Muscle of leg (tissue), 16 donors: ENCODE measurements around the gene LCE1C. TPM values are rescaled to one million over a fixed set of nuclear protein-coding genes. Genes with fewer than 3 reads are reported as not detected.

Source experiments
- DNase-seq: peaks from one replicate; pipeline ENCODE4 v3.0.0; 2013
- H3K27ac ChIP-seq: one replicate; pipeline ENCODE4 v1.5.1; 2013; ENCODE audit warnings: mild to moderate bottlenecking, low read length, control low read depth
- H3K27me3 ChIP-seq: one replicate; pipeline ENCODE4 v1.6.1; 2013; ENCODE audit warnings: low read length; ENCODE audit not compliant: control insufficient read depth, insufficient read depth
- H3K36me3 ChIP-seq: one replicate; pipeline ENCODE4 v1.6.1; 2013; ENCODE audit warnings: low read length; ENCODE audit not compliant: control insufficient read depth, insufficient read depth
- H3K4me1 ChIP-seq: one replicate; pipeline ENCODE4 v1.6.1; 2013; ENCODE audit warnings: low read length; ENCODE audit not compliant: control insufficient read depth, insufficient read depth
- H3K4me3 ChIP-seq: one replicate; pipeline ENCODE4 v1.5.1; 2013; ENCODE audit warnings: low read length, control low read depth
- H3K9me3 ChIP-seq: replicated peaks from 2 replicates; pipeline ENCODE4 v1.6.1; 2013; ENCODE audit warnings: low read depth, low read length; ENCODE audit not compliant: control insufficient read depth
- WGBS: methylation state at CpG from one replicate; pipeline ENCODE4 v1.1.5; 2013; ENCODE audit warnings: missing lambda C conversion rate; ENCODE audit not compliant: insufficient coverage; 5-methylcytosine and 5-hydroxymethylcytosine counted together
- long read RNA-seq, 11 donors: transcript quantifications; one replicate each; lab custom pipeline, GENCODE V29; 2026
- polyA plus RNA-seq, 8 donors: library from polyadenylated mRNA; unstranded; fragments of 120-200 nt; gene quantifications; one replicate each; pipeline versions ENCODE4 v1.2.1 to v1.2.3, GENCODE V29; 2013; ENCODE audit warnings: inconsistent platforms in 1 of 8, low replicate concordance in 1 of 8; ENCODE audit not compliant: insufficient read length in 8 of 8, insufficient read depth in 1 of 8
- total RNA-seq: library from RNA; stranded (reverse); fragments of 120-200 nt; gene quantifications from one replicate; pipeline ENCODE4 v1.2.4, GENCODE V29; 2013

LCE1C gene
- total RNA-seq, result not detected
- polyA plus RNA-seq, result not detected
- long read RNA-seq, donor 1, result 0 reads
- long read RNA-seq, donor 2, result 0 reads
- long read RNA-seq, donor 3, result 0 reads
- long read RNA-seq, donor 4, result 0 reads
- long read RNA-seq, donor 5, result 0 reads
- long read RNA-seq, donor 6, result 0 reads
- long read RNA-seq, donor 7, result 0 reads
- long read RNA-seq, donor 8, partial matches to known transcripts, result 0 of 1 reads
- long read RNA-seq, donor 8, other reads (novel, unspliced or antisense), result 0 of 1 reads
- long read RNA-seq, donor 9, result 0 reads
- long read RNA-seq, donor 10, result 0 reads
- long read RNA-seq, donor 11, result 0 reads

- Histone ChIP-seq H3K9me3 (no peaks in the 10 kb centered on the region), H3K27me3 (no peaks in the 10 kb centered on the region), H3K27ac (no peak within 1 kb of the TSS), H3K36me3 (no peaks in the 10 kb centered on the region), H3K4me1 (no peaks in the 10 kb centered on the region), H3K4me3 (no peak within 1 kb of the TSS)
- WGBS, result no CpG with 5 or more reads among the region's 3 CpGs
- no peak for DNase-seq
These were observed at the start of gene LCE1C for GRCh38 chr1:152806576-152806975. TSS of gene LCE1C (minus strand) at chr1:152806651. CDS start at chr1:152805478, 1,173 bp downstream.

- H3K27ac ChIP-seq, result no peak overlapping the region
- DNase-seq, result no peak
- WGBS, result 48% methylated on average over 2 of the region's 2 CpGs
- no peak overlapping the region for H3K4me3 ChIP-seq
- H3K36me3 ChIP-seq, result no peaks in the 10 kb centered on the region
- no peaks in the 10 kb centered on the region for H3K9me3 ChIP-seq
- H3K27me3 ChIP-seq, result no peaks in the 10 kb centered on the region
- H3K4me1 ChIP-seq, result no peaks in the 10 kb centered on the region
These were observed 49.2 kb upstream of the LCE1C start for GRCh38 chr1:152855661-152856060.

GRCh38 chr1:152842556-152842955, 36.1 kb upstream of the LCE1C start, which contains the start of gene LCE6A:
TSS of gene LCE6A (plus strand) at chr1:152842856. CDS start at chr1:152843521, 665 bp downstream.
- no peaks in the 10 kb centered on the region for H3K4me1 ChIP-seq
- no peak for DNase-seq
- 62% methylated on average over 2 of the region's 3 CpGs for WGBS
- no peaks in the 10 kb centered on the region for H3K9me3 ChIP-seq
- no peak within 1 kb of the TSS for H3K4me3 ChIP-seq
- H3K36me3 ChIP-seq, result no peaks in the 10 kb centered on the region
- no peak within 1 kb of the TSS for H3K27ac ChIP-seq
- no peaks in the 10 kb centered on the region for H3K27me3 ChIP-seq

- Histone ChIP-seq H3K36me3 (no peaks in the 10 kb centered on the region), H3K4me1 (no peaks in the 10 kb centered on the region), H3K4me3 (no peak overlapping the region), H3K9me3 (no peaks in the 10 kb centered on the region), H3K27ac (no peak overlapping the region), H3K27me3 (no peaks in the 10 kb centered on the region)
- no CpG with 5 or more reads among the region's 2 CpGs for whole genome bisulfite sequencing
- no peak for DNase-seq
These were observed 30.4 kb upstream of the LCE1C start for GRCh38 chr1:152836870-152837269.

- no peaks in the 10 kb centered on the region for H3K9me3 ChIP-seq
- no peak within 1 kb of the TSS for H3K27ac ChIP-seq
- WGBS, result 75% methylated on average over 2 of the region's 2 CpGs
- no peaks in the 10 kb centered on the region for H3K4me1 ChIP-seq
- DNase-seq, result no peak
- H3K36me3 ChIP-seq, result no peaks in the 10 kb centered on the region
- no peak within 1 kb of the TSS for H3K4me3 ChIP-seq
- H3K27me3 ChIP-seq, result peaks cover 2% of the 10 kb centered on the region
These were observed 20.7 kb upstream of the LCE1C start, which contains the start of gene LCE1A for GRCh38 chr1:152827173-152827572. TSS of gene LCE1A (plus strand) at chr1:152827473. CDS start at chr1:152827473, 0 bp downstream.

GRCh38 chr1:152824964-152825363, 18.5 kb upstream of the LCE1C start:
- Histone ChIP-seq H3K9me3 (no peaks in the 10 kb centered on the region), H3K36me3 (no peaks in the 10 kb centered on the region), H3K4me3 (no peak overlapping the region), H3K27ac (no peak overlapping the region), H3K4me1 (no peaks in the 10 kb centered on the region), H3K27me3 (peaks cover 2% of the 10 kb centered on the region)
- DNase-seq, result no peak

- H3K36me3 ChIP-seq, result no peaks in the 10 kb centered on the region
- H3K27me3 ChIP-seq, result peaks cover 2% of the 10 kb centered on the region
- no peak for DNase-seq
- H3K4me1 ChIP-seq, result no peaks in the 10 kb centered on the region
- H3K4me3 ChIP-seq, result no peak overlapping the region
- no peaks in the 10 kb centered on the region for H3K9me3 ChIP-seq
- H3K27ac ChIP-seq, result no peak overlapping the region
- no CpG with 5 or more reads among the region's 5 CpGs for WGBS
These were observed 16.8 kb upstream of the LCE1C start for GRCh38 chr1:152823294-152823693.

- no peak for DNase-seq
- WGBS, result 80% methylated on average over 4 of the region's 6 CpGs
- H3K36me3 ChIP-seq, result no peaks in the 10 kb centered on the region
- H3K4me1 ChIP-seq, result no peaks in the 10 kb centered on the region
- H3K4me3 ChIP-seq, result no peak overlapping the region
- H3K27ac ChIP-seq, result no peak overlapping the region
- no peaks in the 10 kb centered on the region for H3K9me3 ChIP-seq
- no peaks in the 10 kb centered on the region for H3K27me3 ChIP-seq
These were observed 10.9 kb upstream of the LCE1C start for GRCh38 chr1:152817309-152817708.

- no peak within 1 kb of the TSS for H3K27ac ChIP-seq
- no peaks in the 10 kb centered on the region for H3K36me3 ChIP-seq
- no peaks in the 10 kb centered on the region for H3K4me1 ChIP-seq
- no peak within 1 kb of the TSS for H3K4me3 ChIP-seq
- no peak for DNase-seq
- no peaks in the 10 kb centered on the region for H3K9me3 ChIP-seq
- no peaks in the 10 kb centered on the region for H3K27me3 ChIP-seq
- no CpG with 5 or more reads among the region's 2 CpGs for WGBS
These were observed 5.2 kb upstream of the LCE1C start, which contains the start of gene LCE1B for GRCh38 chr1:152811671-152812070. TSS of gene LCE1B (plus strand) at chr1:152811971. CDS start at chr1:152812447, 476 bp downstream.

- no peak for DNase-seq
- 75% methylated on average over 2 of the region's 2 CpGs for WGBS
- Histone ChIP-seq H3K4me3 (no peak overlapping the region), H3K9me3 (no peaks in the 10 kb centered on the region), H3K27ac (no peak overlapping the region), H3K36me3 (no peaks in the 10 kb centered on the region), H3K4me1 (no peaks in the 10 kb centered on the region), H3K27me3 (no peaks in the 10 kb centered on the region)
These were observed 4.6 kb upstream of the LCE1C start for GRCh38 chr1:152811050-152811449.
